Activated CD4-positive, alpha-beta memory T cell treated with anti-CD3 and anti-CD28 coated beads, Interleukin-2, amount 10 ng/mL, durations not matched to agents 7 days and 5 days (primary cell): ENCODE data around the gene LRRC63. TPM values are rescaled to one million over a fixed set of nuclear protein-coding genes. Genes with fewer than 3 reads are reported as not detected.

Source experiments
- CTCF ChIA-PET: fragments of 350-600 bp; sonication (Branson Sonifier 250); formaldehyde crosslinking; loops from one replicate; lab custom pipeline; 2021; ENCODE audit warnings: antibody characterized with exemption, inconsistent platforms; lab: Charles Lee
- POLR2A ChIA-PET: fragments of 350-600 bp; sonication (Branson Sonifier 250); formaldehyde crosslinking; loops from one replicate; lab custom pipeline; 2021; ENCODE audit warnings: antibody characterized with exemption; lab: Charles Lee
- DNase-seq: peaks from one replicate; pipeline ENCODE4 v3.0.0-alpha.2; 2020
- H3K27ac Mint-ChIP-seq: one replicate; pipeline ENCODE4 v1.8.0; 2021; ENCODE audit warnings: mild to moderate bottlenecking, mixed read lengths
- H3K27me3 Mint-ChIP-seq: one replicate; pipeline ENCODE4 v1.8.0; 2021; ENCODE audit warnings: mixed read lengths
- H3K36me3 Mint-ChIP-seq: one replicate; pipeline ENCODE4 v1.8.0; 2021; ENCODE audit warnings: low read depth, mixed read lengths
- H3K4me1 Mint-ChIP-seq: one replicate; pipeline ENCODE4 v1.8.0; 2021; ENCODE audit warnings: mixed read lengths
- H3K4me3 Mint-ChIP-seq: one replicate; pipeline ENCODE4 v1.8.0; 2021; ENCODE audit warnings: mild to moderate bottlenecking, mixed read lengths
- H3K9me3 Mint-ChIP-seq: one replicate; pipeline ENCODE4 v1.8.0; 2021; ENCODE audit warnings: mixed read lengths
- total RNA-seq, 2 experiments: library from RNA; stranded (reverse); gene quantifications; one replicate each; pipeline ENCODE4 v1.2.3, GENCODE V29; 2021

LRRC63 gene
- total RNA-seq, 2 experiments from 2014 or later = 0.83 to 1.1 TPM

DNA sequence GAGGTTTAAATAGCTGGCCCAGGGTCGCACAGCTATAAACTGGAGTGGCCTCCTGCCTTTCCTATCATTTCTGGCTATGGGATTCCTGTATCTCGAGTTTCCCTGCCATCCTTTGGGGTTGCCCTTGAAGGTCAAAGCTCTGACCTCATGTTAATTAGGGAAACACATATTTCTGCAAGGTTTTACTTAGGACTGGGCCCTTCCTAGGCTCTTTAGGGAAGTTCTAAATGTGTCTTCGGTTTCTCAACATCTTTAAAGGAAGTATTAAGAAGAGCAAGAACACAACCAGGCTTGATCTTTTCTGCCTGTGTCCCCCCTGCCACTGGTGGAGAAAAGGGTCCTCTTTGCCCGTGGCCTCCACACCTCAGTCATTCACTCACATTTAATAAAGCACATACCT is 40.5 kb upstream of the LRRC63 start:
- peaks cover 96% of the 10 kb centered on the region for H3K4me1 Mint-ChIP-seq
- H3K27ac Mint-ChIP-seq = peak overlapping the region; percentile 96
- H3K4me3 Mint-ChIP-seq = peak overlapping the region; percentile 68
- no peaks in the 10 kb centered on the region for H3K27me3 Mint-ChIP-seq
- peaks cover 94% of the 10 kb centered on the region for H3K36me3 Mint-ChIP-seq
- POLR2A ChIA-PET = interaction anchor here (1.2 to 18.7 kb wide), 7 partner anchors 5 to 832 kb away, joined by 3 to 552 read pairs (median 18); partner anchors contain the start of genes LCP1 and LRRC63
- H3K9me3 Mint-ChIP-seq = no peaks in the 10 kb centered on the region
- DNase-seq = no peak
- CTCF ChIA-PET = interaction anchor here (0.9 to 5.7 kb wide), 8 partner anchors 8 to 150 kb away, joined by 3 to 53 read pairs (median 7); partner anchors contain the start of gene LCP1

DNA sequence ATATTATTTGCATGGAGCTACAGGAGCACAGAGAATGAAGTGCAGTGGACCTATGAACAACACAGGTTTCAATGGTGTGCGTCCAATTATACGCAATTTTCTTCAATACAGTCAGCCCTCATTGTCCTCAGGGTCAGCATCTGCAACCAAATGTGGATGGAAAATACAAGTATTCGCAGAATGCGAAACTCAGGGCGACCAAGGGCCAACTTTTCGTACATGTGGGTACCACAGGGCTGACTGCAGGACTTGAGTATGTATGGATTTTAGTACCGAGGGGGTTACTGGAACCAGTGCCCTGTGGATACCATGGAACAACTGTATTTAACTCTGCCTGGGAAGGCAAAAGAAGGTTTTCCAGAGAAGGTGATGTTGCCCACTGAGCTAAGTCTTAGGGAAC is 40.0 kb upstream of the LRRC63 start:
- no peak for DNase-seq
- H3K9me3 Mint-ChIP-seq = no peaks in the 10 kb centered on the region
- H3K27ac Mint-ChIP-seq = peak overlapping the region; percentile 96
- peak overlapping the region; percentile 68 for H3K4me3 Mint-ChIP-seq
- ChIA-PET POLR2A (interaction anchor here (1.0 to 18.7 kb wide), 12 partner anchors 5 to 124 kb away, joined by 3 to 552 read pairs (median 10); partner anchors contain the start of genes LCP1, LRRC63 and ZC3H13), CTCF (interaction anchor here (0.7 to 5.7 kb wide), 9 partner anchors 10 to 150 kb away, joined by 3 to 53 read pairs (median 7); partner anchors contain the start of gene LCP1)
- H3K36me3 Mint-ChIP-seq = peaks cover 94% of the 10 kb centered on the region
- no peaks in the 10 kb centered on the region for H3K27me3 Mint-ChIP-seq
- peaks cover 96% of the 10 kb centered on the region for H3K4me1 Mint-ChIP-seq

DNA sequence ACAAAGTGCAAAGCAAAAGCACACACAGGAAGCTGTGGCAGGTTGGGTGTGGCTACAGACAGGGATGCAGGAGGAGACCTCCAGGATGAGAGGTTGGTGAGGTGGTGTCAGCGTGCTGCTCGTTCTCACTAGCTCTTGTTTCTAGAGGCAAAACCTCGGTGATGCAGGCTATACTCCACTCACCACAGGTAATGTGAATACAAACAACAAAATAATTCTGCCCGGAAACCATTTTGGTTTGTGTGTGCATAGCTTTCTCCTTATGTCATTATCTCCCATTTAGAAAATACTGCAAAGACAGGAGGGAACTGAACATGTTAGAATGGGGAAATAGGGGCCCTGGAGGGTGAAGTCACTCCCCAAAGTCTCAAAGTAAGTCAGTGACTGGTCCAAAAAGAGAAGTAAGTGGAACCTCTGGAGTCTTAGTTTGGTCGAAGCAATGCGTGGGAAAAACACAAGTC is 39.2 kb upstream of the LRRC63 start:
- Mint-ChIP-seq H3K4me1 (peaks cover 95% of the 10 kb centered on the region), H3K4me3 (peak overlapping the region; percentile 68), H3K27me3 (no peaks in the 10 kb centered on the region), H3K9me3 (no peaks in the 10 kb centered on the region), H3K36me3 (peaks cover 95% of the 10 kb centered on the region), H3K27ac (peak overlapping the region; percentile 96)
- CTCF ChIA-PET = interaction anchor here (0.7 to 5.7 kb wide), 10 partner anchors 9 to 149 kb away, joined by 3 to 53 read pairs (median 4); partner anchors contain the start of gene LCP1
- POLR2A ChIA-PET = interaction anchor here (0.7 to 18.7 kb wide), 15 partner anchors 4 to 141 kb away, joined by 3 to 552 read pairs (median 5); partner anchors contain the start of genes LCP1, LRRC63 and ZC3H13
- DNase-seq = peak; percentile 88

DNA sequence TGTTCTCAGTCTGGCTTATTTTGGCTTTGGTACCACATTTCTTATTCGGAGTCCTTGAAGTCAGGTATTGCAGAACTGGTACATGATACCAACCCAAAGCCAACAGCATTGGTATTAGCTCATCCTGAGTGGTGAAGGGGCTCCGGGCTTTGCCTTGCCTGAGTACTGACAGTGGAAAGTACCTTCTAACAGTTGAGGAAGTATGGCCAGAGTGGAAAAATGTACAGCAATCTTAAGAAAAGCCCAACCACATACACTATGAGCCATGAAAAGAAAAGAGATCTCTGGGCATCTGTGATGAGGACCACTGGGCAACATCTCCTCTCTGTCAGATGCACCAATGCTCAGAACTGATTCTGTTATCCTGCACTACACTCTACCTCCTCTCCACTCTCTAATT is 38.1 kb upstream of the LRRC63 start:
- no peaks in the 10 kb centered on the region for H3K27me3 Mint-ChIP-seq
- H3K9me3 Mint-ChIP-seq = no peaks in the 10 kb centered on the region
- ChIA-PET CTCF (interaction anchor here (1.0 to 4.7 kb wide), 7 partner anchors 8 to 148 kb away, joined by 3 to 34 read pairs (median 6); partner anchors contain the start of gene LCP1), POLR2A (interaction anchor here (1.0 to 18.7 kb wide), 5 partner anchors 3 to 31 kb away, joined by 3 to 552 read pairs (median 14); partner anchors contain the start of gene LCP1)
- DNase-seq = no peak
- peaks cover 94% of the 10 kb centered on the region for H3K36me3 Mint-ChIP-seq
- peak overlapping the region; percentile 96 for H3K27ac Mint-ChIP-seq
- H3K4me3 Mint-ChIP-seq = peak overlapping the region; percentile 69
- peaks cover 93% of the 10 kb centered on the region for H3K4me1 Mint-ChIP-seq

DNA sequence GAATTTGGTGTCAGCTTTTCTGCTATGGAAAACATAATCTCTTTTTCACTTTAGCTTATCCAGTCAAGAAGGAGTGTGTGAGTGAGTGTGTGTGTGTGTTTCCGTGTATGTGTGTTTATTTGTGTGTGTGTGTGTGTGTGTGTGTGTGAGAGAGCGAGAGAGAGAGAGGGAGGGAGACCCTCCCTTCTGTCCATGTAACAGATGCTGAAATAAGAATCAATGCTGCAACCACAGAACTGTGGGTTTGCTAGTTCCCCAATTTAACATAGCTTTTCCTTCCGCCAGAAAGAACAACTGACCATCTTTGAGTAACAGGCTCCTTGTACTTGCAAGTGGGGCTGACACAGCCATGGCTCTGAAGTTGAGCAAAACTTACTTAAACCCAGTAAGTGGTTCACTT is 35.0 kb upstream of the LRRC63 start:
- H3K36me3 Mint-ChIP-seq = peaks cover 91% of the 10 kb centered on the region
- H3K27me3 Mint-ChIP-seq = no peaks in the 10 kb centered on the region
- DNase-seq = no peak
- H3K27ac Mint-ChIP-seq = peak overlapping the region; percentile 68
- H3K4me1 Mint-ChIP-seq = peaks cover 66% of the 10 kb centered on the region
- ChIA-PET POLR2A (interaction anchor here (0.6 to 14.9 kb wide), 10 partner anchors 10 to 836 kb away, joined by 3 to 552 read pairs (median 3); partner anchors contain the start of genes LRRC63 and ZC3H13), CTCF (interaction anchor here (1.0 to 2.3 kb wide), 5 partner anchors 9 to 113 kb away, joined by 3 to 10 read pairs (median 4); no protein-coding TSS in a partner anchor)
- H3K9me3 Mint-ChIP-seq = no peaks in the 10 kb centered on the region
- peak overlapping the region; percentile 96 for H3K4me3 Mint-ChIP-seq

DNA sequence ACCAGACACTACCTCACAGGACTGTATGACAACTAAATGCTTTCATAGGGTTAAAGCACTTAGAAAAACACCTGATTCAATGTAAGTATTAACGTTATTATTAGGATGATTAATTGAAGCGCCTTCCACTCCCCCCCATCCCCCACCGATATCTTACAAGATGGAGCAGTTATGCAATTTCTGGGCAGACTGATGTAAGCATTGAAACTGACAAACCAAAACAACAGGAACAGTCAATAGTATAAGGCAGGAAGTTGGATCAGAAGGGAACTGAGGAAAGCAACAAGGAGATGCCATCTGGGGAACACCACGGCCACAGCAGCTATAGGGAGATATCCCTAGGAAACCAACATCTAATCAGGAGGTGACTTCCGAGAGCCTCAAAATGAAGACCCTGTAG is 33.6 kb upstream of the LRRC63 start:
- no peaks in the 10 kb centered on the region for H3K9me3 Mint-ChIP-seq
- H3K4me3 Mint-ChIP-seq = peak overlapping the region; percentile 96
- ChIA-PET CTCF (interaction anchor here (0.6 to 3.0 kb wide), 4 partner anchors 8 to 52 kb away, joined by 3 to 17 read pairs (median 4); no protein-coding TSS in a partner anchor), POLR2A (interaction anchor here (1.0 to 14.9 kb wide), 6 partner anchors 12 to 837 kb away, joined by 3 to 552 read pairs (median 6); partner anchors contain the start of genes LRRC63 and TPT1)
- DNase-seq = no peak
- H3K4me1 Mint-ChIP-seq = peaks cover 62% of the 10 kb centered on the region
- H3K36me3 Mint-ChIP-seq = peaks cover 79% of the 10 kb centered on the region
- H3K27ac Mint-ChIP-seq = peak overlapping the region; percentile 68
- H3K27me3 Mint-ChIP-seq = no peaks in the 10 kb centered on the region

DNA sequence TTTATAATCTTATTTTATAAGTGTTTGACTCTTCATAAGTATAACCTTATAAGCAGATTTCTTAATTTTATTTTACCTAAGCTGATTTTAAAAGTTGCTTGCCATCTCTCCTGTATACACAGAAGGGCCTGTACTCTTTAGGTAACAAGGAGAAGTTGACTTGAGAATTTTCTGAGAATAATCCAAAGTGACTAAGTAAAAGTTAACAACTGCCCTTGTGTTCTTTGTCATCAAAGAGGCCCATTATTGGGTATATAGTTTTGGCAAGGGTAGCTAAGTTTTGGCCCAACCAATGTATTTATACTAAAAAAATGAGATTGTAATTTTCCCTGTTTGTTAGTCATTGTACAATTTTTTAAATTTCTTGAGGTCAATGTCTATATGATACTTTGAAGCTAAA is 32.9 kb upstream of the LRRC63 start:
- Mint-ChIP-seq H3K27ac (peak overlapping the region; percentile 99), H3K36me3 (peaks cover 72% of the 10 kb centered on the region), H3K4me3 (peak overlapping the region; percentile 96), H3K9me3 (no peaks in the 10 kb centered on the region), H3K4me1 (peaks cover 62% of the 10 kb centered on the region), H3K27me3 (no peaks in the 10 kb centered on the region)
- DNase-seq = no peak
- CTCF ChIA-PET = interaction anchor here (0.8 to 3.0 kb wide), 8 partner anchors 8 to 117 kb away, joined by 3 to 17 read pairs (median 3); no protein-coding TSS in a partner anchor
- POLR2A ChIA-PET = interaction anchor here (1.4 to 14.9 kb wide), 5 partner anchors 13 to 837 kb away, joined by 3 to 552 read pairs (median 7); partner anchors contain the start of genes LRRC63 and TPT1

DNA sequence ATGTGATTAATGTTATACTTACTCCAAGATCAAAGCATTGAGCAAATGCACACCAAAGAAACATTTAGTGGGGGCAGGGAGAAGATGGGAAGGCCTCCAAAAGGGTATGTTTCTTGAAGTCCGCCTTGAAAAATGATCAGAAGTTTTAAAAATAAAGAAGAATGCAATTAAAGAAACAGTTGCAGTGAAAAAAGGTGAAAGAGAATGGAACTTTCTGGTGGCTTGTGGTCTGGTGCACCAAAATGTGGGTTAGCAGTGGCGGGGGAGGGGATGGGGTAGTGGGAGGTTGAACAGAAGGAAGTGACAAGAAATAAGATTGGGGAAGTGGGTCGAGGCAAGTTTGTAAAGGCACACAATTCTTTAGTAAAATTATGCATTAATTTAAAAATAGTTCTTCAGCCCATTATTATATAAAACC is 32.2 kb upstream of the LRRC63 start:
- Mint-ChIP-seq H3K27me3 (no peaks in the 10 kb centered on the region), H3K9me3 (no peaks in the 10 kb centered on the region), H3K4me1 (peaks cover 64% of the 10 kb centered on the region), H3K27ac (peak overlapping the region; percentile 99), H3K36me3 (peaks cover 68% of the 10 kb centered on the region), H3K4me3 (peak overlapping the region; percentile 96)
- DNase-seq = peak; percentile 88
- POLR2A ChIA-PET = interaction anchor here (0.6 to 14.9 kb wide), 6 partner anchors 14 to 1060 kb away, joined by 3 to 552 read pairs (median 7); partner anchors contain the start of gene LRRC63
- CTCF ChIA-PET = interaction anchor here (0.8 to 3.0 kb wide), 8 partner anchors 9 to 116 kb away, joined by 3 to 17 read pairs (median 3); no protein-coding TSS in a partner anchor

DNA sequence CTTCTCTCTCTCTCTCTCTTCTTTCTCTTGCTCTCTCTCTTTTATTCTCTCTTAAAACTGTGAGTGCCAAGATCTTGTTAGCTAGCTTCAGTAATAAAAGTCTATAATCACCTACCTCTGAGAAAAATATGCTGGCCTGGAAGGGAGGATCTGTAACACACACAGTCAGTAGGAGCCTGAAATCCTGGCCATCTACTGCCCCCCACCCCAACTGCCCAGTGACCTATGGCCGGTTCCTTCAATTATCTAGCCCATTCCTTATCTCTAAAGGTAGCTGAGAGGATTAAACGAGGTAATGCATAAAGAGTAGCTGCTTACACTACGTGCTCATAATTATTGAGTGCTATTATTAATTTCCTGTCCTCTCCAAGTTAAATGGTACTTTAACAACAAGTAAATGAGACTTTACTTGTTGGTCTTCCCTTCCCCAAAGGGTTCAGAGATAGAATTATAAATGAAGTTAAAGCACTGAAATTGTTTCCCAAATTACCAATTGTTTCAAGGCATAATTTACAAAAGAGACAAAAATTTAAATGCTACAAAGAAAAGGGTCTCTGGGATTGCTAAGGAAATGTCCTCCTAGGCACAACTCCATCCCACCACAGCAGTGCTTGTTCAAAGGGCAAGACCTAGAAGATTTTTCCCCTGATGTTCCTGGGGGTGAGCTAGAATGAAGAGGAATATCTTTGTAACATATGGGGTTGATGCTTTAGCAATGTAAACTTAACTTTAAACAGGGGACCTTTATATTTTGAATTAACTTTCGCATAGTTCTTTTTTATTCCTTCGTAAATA is 31.6 kb upstream of the LRRC63 start:
- POLR2A ChIA-PET = interaction anchor here (0.6 to 14.9 kb wide), 5 partner anchors 15 to 1061 kb away, joined by 3 to 552 read pairs (median 7); partner anchors contain the start of gene LRRC63
- H3K9me3 Mint-ChIP-seq = no peaks in the 10 kb centered on the region
- H3K4me1 Mint-ChIP-seq = peaks cover 64% of the 10 kb centered on the region
- peak overlapping the region; percentile 99 for H3K27ac Mint-ChIP-seq
- H3K36me3 Mint-ChIP-seq = peaks cover 61% of the 10 kb centered on the region
- H3K27me3 Mint-ChIP-seq = no peaks in the 10 kb centered on the region
- DNase-seq = no peak
- peak overlapping the region; percentile 96 for H3K4me3 Mint-ChIP-seq
- CTCF ChIA-PET = interaction anchor here (1.3 to 4.0 kb wide), 4 partner anchors 8 to 31 kb away, joined by 3 to 34 read pairs (median 10); no protein-coding TSS in a partner anchor

DNA sequence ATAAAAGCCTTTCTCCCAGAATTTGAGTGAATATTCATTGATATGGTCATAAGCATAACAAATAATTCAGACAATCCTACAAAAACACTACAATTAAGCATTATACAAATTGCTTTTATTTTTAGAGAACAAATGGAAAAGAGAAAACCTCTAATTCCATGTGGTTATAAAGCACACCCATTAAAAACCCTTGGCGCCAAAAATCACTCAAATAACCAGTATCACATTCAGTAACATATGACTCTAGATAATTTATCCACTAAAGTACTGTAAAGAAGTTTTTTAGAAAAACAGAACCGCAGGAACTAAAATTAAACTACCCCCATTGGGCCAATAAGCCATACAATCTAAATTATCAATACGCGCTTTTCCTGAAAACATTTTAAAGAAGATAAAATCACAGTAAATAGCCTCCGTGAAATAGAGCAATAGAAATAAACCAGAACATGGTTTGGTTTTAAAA is 30.3 kb upstream of the LRRC63 start:
- Mint-ChIP-seq H3K4me3 (peak overlapping the region; percentile 96), H3K27me3 (no peaks in the 10 kb centered on the region), H3K9me3 (no peaks in the 10 kb centered on the region), H3K27ac (peak overlapping the region; percentile 99), H3K4me1 (peaks cover 59% of the 10 kb centered on the region), H3K36me3 (peaks cover 51% of the 10 kb centered on the region)
- DNase-seq = no peak
- POLR2A ChIA-PET = interaction anchor here (0.6 to 14.9 kb wide), 13 partner anchors 11 to 1194 kb away, joined by 3 to 552 read pairs (median 7); partner anchors contain the start of genes LRRC63 and ZC3H13
- CTCF ChIA-PET = interaction anchor here (0.8 to 4.0 kb wide), 5 partner anchors 9 to 1855 kb away, joined by 3 to 34 read pairs (median 4); no protein-coding TSS in a partner anchor

DNA sequence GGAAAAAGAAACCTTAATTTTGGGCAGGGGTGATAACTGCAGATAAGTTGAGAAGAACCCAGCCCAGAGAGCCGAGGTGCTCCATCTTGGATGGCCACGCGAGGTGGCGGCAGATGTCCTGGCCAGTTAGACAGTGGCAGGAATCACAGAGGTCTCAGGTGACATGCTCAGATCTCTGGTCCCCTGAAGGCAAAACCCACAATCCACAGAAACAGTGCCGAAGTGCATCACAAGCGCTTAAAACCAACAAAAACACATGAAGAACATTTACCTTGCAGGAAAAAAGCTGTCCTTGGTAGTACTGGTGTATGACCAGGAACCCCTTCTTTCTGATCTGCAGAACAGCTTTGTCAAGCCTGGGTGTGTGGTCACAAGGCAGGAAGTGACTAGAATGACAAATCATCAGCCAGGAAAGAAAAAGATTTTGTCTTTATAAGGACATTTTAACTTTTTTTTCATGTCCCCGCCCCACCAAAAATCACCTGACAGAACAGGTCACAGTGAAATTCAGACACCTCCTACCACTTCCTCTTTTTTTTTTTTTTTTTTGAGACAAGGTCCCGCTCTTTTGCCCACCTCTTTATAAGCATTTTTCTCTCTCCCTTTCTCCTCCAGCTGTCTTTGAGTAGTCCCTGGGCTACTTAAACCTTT is 29.8 kb upstream of the LRRC63 start, which contains the start of gene LCP1:
Gene LCP1, minus strand, starts transcription at position 338 of the 651 bp plus-strand sequence. CDS start 22,515 bp downstream, outside the sequence.
- peaks cover 45% of the 10 kb centered on the region for H3K36me3 Mint-ChIP-seq
- peak; percentile 87 for DNase-seq
- peak within 1 kb of the TSS; percentile 96 for H3K4me3 Mint-ChIP-seq
- ChIA-PET POLR2A (interaction anchor here (0.8 to 14.9 kb wide), 16 partner anchors 11 to 130 kb away, joined by 3 to 552 read pairs (median 4); partner anchors contain the start of genes LRRC63 and ZC3H13), CTCF (interaction anchor here (0.6 to 4.0 kb wide), 8 partner anchors 10 to 1983 kb away, joined by 3 to 34 read pairs (median 4); no protein-coding TSS in a partner anchor)
- no peaks in the 10 kb centered on the region for H3K9me3 Mint-ChIP-seq
- peaks cover 53% of the 10 kb centered on the region for H3K4me1 Mint-ChIP-seq
- no peaks in the 10 kb centered on the region for H3K27me3 Mint-ChIP-seq
- H3K27ac Mint-ChIP-seq = peak within 1 kb of the TSS; percentile 99
